Muscle of back (tissue), 11 donors: Measurements from ENCODE around the gene UBE2F. TPM values are rescaled to one million over a fixed set of nuclear protein-coding genes. Genes with fewer than 3 reads are reported as not detected.

Experiments used
- DNase-seq, 3 donors: peaks; one replicate each; pipeline versions ENCODE4 v3.0.0 to v3.0.0-alpha.2; 2013
- polyA plus RNA-seq, 10 donors: library from polyadenylated mRNA; unstranded; fragments of 120-200 nt; gene quantifications; one replicate each; pipeline ENCODE4 v1.2.1, GENCODE V29; 2013; ENCODE audit not compliant: insufficient read length in 10 of 10

The UBE2F gene
- polyA plus RNA-seq, 10 donors, result 39.1 to 45.5 (median 41.2) TPM

- DNase-seq, result no peak
Observed at GRCh38 chr2:238069877-238070276, 103.1 kb downstream of the UBE2F start.

DNA sequence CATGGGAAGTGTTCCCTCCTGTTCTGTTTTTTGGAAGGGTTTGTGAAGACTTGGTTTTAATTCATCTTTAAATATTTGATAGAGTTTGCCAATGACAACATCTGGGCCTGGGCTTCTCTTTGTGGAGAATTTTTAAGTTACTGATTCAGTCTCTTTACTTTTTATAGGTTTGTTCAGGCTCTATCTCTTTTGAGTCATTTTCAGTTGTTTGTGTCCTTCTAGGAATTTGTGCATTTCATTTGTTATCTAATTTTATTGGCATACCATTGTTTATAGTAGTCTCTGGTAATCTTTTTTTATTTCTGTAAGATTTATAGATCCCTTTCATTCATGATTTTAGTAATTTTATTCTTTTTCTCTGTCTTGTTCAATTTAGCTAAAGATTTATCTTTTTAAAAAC lies 108.6 kb downstream of the UBE2F start:
- DNase-seq, result no peak

DNA sequence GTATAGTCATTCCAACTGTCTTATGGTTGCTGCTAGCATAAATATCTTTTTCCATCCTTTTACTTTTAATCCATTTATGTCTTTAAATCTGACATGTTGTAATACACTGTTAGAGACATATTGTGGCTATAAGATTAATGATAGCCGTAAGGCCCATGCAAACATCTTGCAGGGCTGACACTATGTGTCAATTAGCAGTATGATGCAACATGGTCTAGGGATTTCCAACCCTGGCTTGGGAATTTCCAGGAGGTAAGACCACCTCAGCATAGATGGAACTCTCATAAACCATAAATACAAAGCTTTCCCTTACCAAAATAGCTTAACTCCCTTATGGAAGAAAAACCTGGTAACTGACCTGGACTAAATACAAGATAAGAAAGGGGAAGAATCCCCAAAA lies 110.5 kb downstream of the UBE2F start:
- DNase-seq, result no peak

DNA sequence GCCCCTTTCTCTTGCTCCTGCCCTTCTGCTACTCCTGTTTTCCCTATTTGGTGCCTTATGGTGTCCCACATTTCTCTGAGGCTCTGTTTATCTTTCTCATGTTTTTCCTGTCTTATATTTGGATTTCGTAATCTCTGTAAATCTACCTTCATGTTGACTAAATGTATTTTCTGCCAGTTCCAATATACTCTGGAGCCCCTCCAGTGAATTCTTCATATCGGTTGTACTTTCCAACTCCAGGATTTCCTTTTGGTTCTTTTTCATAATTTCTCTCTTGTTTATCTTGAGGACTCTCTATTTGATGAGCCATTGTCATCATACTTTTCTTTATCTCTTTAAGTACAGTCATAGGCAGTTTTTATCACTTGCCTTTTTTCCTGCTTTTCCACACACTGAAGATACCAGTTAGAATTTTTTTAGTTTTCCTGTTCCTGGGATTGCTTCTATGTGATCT lies 113.1 kb downstream of the UBE2F start:
- DNase-seq, result no peak

DNA sequence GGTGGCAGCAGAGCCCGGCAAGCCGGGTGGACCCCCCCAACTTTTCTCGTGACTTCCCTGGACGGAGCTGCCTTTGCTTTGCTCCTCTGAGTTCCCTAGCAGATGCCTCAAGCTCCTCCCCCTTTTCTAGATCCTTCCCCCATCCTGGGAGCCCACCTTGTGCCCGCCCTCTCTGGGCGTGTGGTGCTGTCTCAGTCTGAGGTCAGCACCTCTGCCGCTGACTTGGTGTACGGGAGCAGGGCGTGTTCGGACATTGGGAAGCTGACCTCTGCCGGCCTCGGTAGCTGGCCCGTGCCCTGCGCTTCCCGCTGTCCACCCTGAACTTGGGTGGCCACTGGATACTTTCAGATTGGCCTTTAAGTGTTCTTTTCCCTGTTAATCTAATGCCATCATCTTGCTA lies 113.7 kb downstream of the UBE2F start:
- no peak for DNase-seq

DNA sequence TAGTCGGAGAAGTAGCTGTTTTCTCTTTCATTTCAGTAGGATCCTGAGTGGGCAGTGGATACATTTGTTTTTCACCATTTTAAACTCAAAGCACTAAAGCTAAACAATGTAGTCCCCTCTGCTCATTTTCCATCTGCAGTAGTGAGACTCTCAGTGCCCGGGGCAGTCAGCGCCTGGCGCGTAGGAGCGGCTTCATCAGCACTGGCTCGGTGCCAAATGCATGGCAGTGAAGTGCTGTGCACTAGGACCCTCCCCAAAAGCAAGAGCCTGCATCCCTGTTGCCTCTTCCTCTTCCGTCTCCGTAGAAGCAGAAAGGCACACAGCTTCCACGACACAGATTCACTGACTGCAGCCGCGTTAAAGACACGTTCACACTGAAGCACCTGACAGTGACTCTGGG lies 114.3 kb downstream of the UBE2F start:
- no peak for DNase-seq

DNA sequence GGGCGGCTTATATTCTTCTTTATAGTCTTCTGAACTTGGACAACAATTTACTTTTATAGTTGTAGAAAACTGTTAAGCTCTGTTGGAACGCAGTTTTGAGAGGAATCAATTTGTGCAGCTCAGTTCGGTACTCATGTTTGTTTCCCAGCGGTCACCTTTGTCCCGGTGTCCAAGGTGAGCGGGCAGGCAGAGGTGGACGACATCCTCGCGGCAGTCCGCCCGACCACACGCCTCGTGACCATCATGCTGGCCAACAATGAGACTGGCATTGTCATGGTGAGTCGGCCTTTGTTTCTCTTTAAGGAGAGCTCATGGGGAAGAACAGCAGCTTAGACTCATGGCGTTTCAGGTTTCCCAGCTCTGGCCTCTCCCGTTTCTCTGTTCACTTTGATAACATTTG lies 114.7 kb downstream of the UBE2F start:
- no peak for DNase-seq

GRCh38 chr2:238082151-238082550 lies 115.3 kb downstream of the UBE2F start:
- no peak for DNase-seq

- no peak for DNase-seq
Observed at GRCh38 chr2:238082827-238083226, 116.0 kb downstream of the UBE2F start.

- DNase-seq, result no peak
Observed at GRCh38 chr2:238083919-238084318, 117.1 kb downstream of the UBE2F start.

DNA sequence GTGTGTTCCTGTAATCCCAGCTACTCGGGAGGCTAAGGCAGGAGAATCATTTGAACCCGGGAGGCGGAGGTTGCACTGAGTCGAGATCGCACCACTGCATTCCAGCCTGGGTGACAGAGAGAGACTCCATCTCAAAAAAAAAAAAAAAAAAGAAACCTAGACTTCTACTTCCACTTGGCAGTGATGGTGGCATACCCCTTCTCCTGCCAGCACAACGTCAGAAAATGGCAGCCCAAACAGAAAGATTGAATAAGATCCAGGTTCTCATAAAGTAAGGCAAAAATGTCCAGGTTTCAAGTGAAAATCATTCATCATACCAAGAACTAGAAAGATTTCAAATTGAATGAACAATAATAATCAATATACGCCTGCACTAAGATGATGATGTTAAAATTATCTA lies 117.9 kb downstream of the UBE2F start:
- DNase-seq, result no peak

DNA sequence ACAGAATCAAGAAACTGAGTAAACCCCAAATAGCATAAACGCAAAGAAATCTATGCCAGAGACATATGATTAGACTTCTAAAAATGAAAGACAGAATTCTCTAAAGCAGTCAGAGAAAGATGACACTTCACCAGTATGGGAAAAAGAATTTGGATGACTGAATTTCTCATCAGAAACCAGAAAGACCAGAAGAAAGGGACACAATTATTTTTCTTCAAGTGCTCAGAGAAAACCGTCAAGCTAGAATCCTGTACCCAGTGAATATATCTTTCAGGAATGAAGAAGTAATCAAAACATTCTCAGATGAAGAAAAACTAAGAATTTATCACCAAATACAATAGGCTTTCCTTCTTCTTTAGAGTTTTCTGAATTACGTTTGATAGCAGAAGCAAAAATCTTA lies 119.1 kb downstream of the UBE2F start:
- no peak for DNase-seq

DNA sequence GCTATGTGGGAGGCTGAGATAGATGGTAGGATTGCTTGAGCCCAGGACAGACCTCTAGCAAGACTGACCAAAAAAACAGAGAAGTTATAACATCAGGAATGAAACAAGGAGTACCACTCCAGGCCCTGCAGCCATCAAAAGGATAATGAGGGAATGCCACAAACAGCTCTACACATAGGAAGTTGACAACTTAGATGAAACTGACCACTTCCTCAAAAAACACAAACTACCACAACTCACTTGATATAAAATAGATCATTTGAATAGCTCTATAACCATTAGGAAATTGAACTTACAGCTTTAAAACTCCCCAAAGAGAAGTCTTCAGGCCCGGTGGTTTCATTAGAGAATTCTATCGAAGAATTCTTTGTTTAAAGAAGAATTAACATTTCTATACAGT lies 120.4 kb downstream of the UBE2F start:
- DNase-seq, result no peak

- no peak for DNase-seq
Observed at GRCh38 chr2:238090887-238091286, 124.1 kb downstream of the UBE2F start.

DNA sequence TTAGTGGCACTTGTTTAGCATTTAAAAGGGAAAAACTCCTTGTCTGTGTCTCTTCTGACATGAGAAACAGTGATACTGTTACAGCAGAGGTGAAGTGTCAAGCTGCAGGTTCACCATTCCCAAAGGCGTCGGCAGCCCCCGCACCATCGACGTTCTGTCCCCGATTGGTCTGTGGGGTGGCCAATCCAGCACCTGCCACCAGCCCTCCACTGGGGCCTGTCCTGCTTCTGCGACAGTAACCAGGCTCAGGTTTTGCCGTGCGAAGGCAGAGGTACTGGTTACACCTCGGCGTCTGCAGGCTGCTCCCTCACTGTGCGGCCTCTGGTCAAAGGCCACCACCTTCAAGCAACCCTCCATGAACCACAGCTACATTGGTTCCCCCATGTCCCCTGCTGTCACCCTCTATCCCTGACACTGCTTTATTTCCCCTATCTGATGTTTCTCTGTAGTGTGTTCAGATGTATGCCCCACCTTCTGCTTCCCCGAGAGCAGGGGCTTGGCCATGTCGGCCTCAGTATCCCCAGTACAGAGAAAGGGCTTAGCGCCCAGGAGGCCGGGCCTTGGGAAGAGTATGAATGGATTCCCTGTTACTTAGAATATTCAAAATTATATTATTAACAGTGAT lies 124.7 kb downstream of the UBE2F start:
- no peak for DNase-seq

Other genes with a start within 250 kb of the UBE2F start
- 1 to 10 TPM in 3 of 10 donors, under 1 TPM in 7; 0.29 to 1.4 (median 0.66) TPM for gene RBM44, start 168.2 kb upstream of the UBE2F start, polyA plus RNA-seq
- 10 to 100 TPM; 30.0 to 61.6 (median 44.0) TPM for gene RAMP1, start 107.4 kb upstream of the UBE2F start, polyA plus RNA-seq
- gene SCLY, start 94.0 kb downstream of the UBE2F start, polyA plus RNA-seq, result 10 to 100 TPM in 2 of 10 donors, 1 to 10 TPM in 8; 7.8 to 12.0 (median 9.4) TPM
- gene ESPNL, start 133.3 kb downstream of the UBE2F start, polyA plus RNA-seq, result 1 to 10 TPM in 6 of 10 donors, under 1 TPM in 4; 0.30 to 2.2 (median 1.1) TPM
- gene KLHL30, start 171.7 kb downstream of the UBE2F start, polyA plus RNA-seq, result 10 to 100 TPM in 9 of 10 donors, 1 to 10 TPM in 1; 6.7 to 21.4 (median 15.4) TPM
- 10 to 100 TPM in 7 of 10 donors, 1 to 10 TPM in 3; 3.6 to 31.6 (median 15.8) TPM for gene ERFE, start 192.0 kb downstream of the UBE2F start, polyA plus RNA-seq
- 10 to 100 TPM; 27.6 to 45.1 (median 31.7) TPM for gene ILKAP, start 236.7 kb downstream of the UBE2F start, polyA plus RNA-seq